Trophoblast cell (in vitro differentiated cells and primary cell): Measurements from ENCODE around the gene MGAT5.

Experiments used
- DNase-seq, 2 donors: peaks; one replicate each; pipeline ENCODE4 v3.0.0-alpha.2; 2016
- H2AFZ ChIP-seq: 2 replicates; pipeline ENCODE4 v1.6.1; 2013; ENCODE audit warnings: low read length, moderate library complexity, mild to moderate bottlenecking; ENCODE audit not compliant: insufficient read depth, poor library complexity
- H2AK5ac ChIP-seq: 2 replicates; pipeline ENCODE4 v1.6.1; 2013; ENCODE audit warnings: mild to moderate bottlenecking, low read length
- H2BK120ac ChIP-seq: 2 replicates; pipeline ENCODE4 v1.6.1; 2013; ENCODE audit warnings: low read length, mild to moderate bottlenecking, moderate library complexity; ENCODE audit not compliant: insufficient read depth, poor library complexity
- H2BK12ac ChIP-seq: 2 replicates; pipeline ENCODE4 v1.6.1; 2013; ENCODE audit warnings: mild to moderate bottlenecking, low read length, moderate library complexity
- H2BK5ac ChIP-seq: 2 replicates; pipeline ENCODE4 v1.6.1; 2013; ENCODE audit warnings: low read length, low read depth, moderate library complexity, mild to moderate bottlenecking; ENCODE audit not compliant: poor library complexity
- H3K14ac ChIP-seq: 2 replicates; pipeline ENCODE4 v1.6.1; 2013; ENCODE audit warnings: mild to moderate bottlenecking, low read length
- H3K18ac ChIP-seq: 2 replicates; pipeline ENCODE4 v1.6.1; 2013; ENCODE audit warnings: mild to moderate bottlenecking, low read length
- H3K23ac ChIP-seq: 2 replicates; pipeline ENCODE4 v1.6.1; 2013; ENCODE audit warnings: low read length
- H3K27ac ChIP-seq: 2 replicates; pipeline ENCODE4 v1.5.1; 2013; ENCODE audit warnings: low read depth, mild to moderate bottlenecking, inconsistent platforms, low read length, moderate library complexity
- H3K27me3 ChIP-seq: 2 replicates; pipeline ENCODE4 v1.6.1; 2013; ENCODE audit warnings: inconsistent platforms, mild to moderate bottlenecking, low read length, moderate library complexity; ENCODE audit not compliant: insufficient read depth
- H3K36me3 ChIP-seq, 2 experiments: 1 replicate in 1 of 2; 2 replicates in 1 of 2; pipeline ENCODE4 v1.6.1; 2013; ENCODE audit warnings: low read length in 2 of 2, mild to moderate bottlenecking in 2 of 2, moderate library complexity in 1 of 2; ENCODE audit not compliant: insufficient read depth in 2 of 2, control insufficient read depth in 1 of 2
- H3K4ac ChIP-seq: 2 replicates; pipeline ENCODE4 v1.6.1; 2013; ENCODE audit warnings: low read depth, mild to moderate bottlenecking, low read length, moderate library complexity
- H3K4me1 ChIP-seq, 2 experiments: 1 replicate in 1 of 2; 2 replicates in 1 of 2; pipeline ENCODE4 v1.6.1; 2013; ENCODE audit warnings: low read length in 2 of 2, mild to moderate bottlenecking in 2 of 2, moderate library complexity in 1 of 2; ENCODE audit not compliant: insufficient read depth in 2 of 2, control insufficient read depth in 1 of 2
- H3K4me2 ChIP-seq: 2 replicates; pipeline ENCODE4 v1.6.1; 2013; ENCODE audit warnings: inconsistent platforms, mild to moderate bottlenecking, low read length, moderate library complexity
- H3K4me3 ChIP-seq: 2 replicates; pipeline ENCODE4 v1.5.1; 2013; ENCODE audit warnings: mild to moderate bottlenecking, low read depth, low read length, inconsistent platforms
- H3K79me1 ChIP-seq: one replicate; pipeline ENCODE4 v1.6.1; 2013; ENCODE audit warnings: low read length
- H3K79me2 ChIP-seq: 2 replicates; pipeline ENCODE4 v1.6.1; 2013; ENCODE audit warnings: low read length, mild to moderate bottlenecking; ENCODE audit not compliant: control insufficient read depth, insufficient read depth, poor library complexity
- H3K9ac ChIP-seq: 2 replicates; pipeline ENCODE4 v1.6.1; 2013; ENCODE audit warnings: mild to moderate bottlenecking, low read length
- H3K9me3 ChIP-seq: 2 replicates; pipeline ENCODE4 v1.6.1; 2013; ENCODE audit warnings: low read depth, mild to moderate bottlenecking, control low read depth, inconsistent platforms, low read length; ENCODE audit not compliant: insufficient read depth
- H4K12ac ChIP-seq: 2 replicates; pipeline ENCODE4 v1.6.1; 2013; ENCODE audit warnings: low read depth, mild to moderate bottlenecking, low read length, moderate library complexity
- H4K8ac ChIP-seq: 2 replicates; pipeline ENCODE4 v1.6.1; 2013; ENCODE audit warnings: low read depth, mild to moderate bottlenecking, low read length, moderate library complexity
- H4K91ac ChIP-seq: one replicate; pipeline ENCODE4 v1.6.1; 2013; ENCODE audit warnings: low read depth, mild to moderate bottlenecking, low read length, moderate library complexity
- WGBS: extraction: QIAGEN DNeasy Blood & Tissue Kit; methylation state at CpG from one replicate; pipeline ENCODE4 v1.1.7; 2013; ENCODE audit warnings: missing lambda C conversion rate; ENCODE audit not compliant: insufficient read length, insufficient coverage; ENCODE audit errors: extremely low coverage; 5-methylcytosine and 5-hydroxymethylcytosine counted together

The MGAT5 gene

DNA sequence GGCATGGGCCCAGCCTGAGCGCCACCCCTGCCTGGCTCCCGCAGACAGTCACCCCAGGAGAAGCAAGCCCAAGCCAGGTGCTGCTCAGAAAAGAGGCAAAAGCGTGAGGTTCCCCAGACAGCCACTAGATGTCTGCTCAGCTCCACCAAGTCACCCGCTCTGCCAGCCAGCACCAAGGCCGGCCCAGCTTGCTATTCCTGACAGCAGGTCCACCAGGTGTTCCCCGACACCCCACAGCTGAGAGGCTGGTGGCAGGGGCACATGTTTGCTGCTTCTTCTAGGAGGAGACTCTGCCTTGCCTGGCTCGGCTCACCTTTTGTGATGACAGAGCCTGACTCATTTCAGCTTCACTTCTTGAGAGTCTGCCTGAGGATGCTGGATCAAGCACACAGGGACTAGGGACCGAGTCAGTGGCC, 206.7 kb downstream of the MGAT5 start:
- Histone ChIP-seq H2BK120ac (no peak overlapping the region), H2AK5ac (no peak overlapping the region), H3K4me1 (peaks cover 0 to 4% of the 10 kb centered on the region in 2 experiments), H3K79me1 (no peaks in the 10 kb centered on the region), H4K12ac (no peak overlapping the region), H3K4ac (no peak overlapping the region), H3K14ac (no peak overlapping the region), H3K27me3 (no peaks in the 10 kb centered on the region), H3K27ac (no peak overlapping the region), H3K18ac (no peak overlapping the region), H3K79me2 (no peaks in the 10 kb centered on the region), H4K91ac (no peak overlapping the region), H3K4me2 (no peak overlapping the region), H3K9ac (no peak overlapping the region), H2BK5ac (no peak overlapping the region), H3K36me3 (no peaks in the 10 kb centered on the region), H2AFZ (no peak overlapping the region), H3K9me3 (no peaks in the 10 kb centered on the region), H3K23ac (no peak overlapping the region), H4K8ac (no peak overlapping the region), H2BK12ac (no peak overlapping the region), H3K4me3 (no peak overlapping the region)
- peak; percentile 50 to 65 for DNase-seq
- no CpG with 5 or more reads among the region's 8 CpGs for WGBS

DNA sequence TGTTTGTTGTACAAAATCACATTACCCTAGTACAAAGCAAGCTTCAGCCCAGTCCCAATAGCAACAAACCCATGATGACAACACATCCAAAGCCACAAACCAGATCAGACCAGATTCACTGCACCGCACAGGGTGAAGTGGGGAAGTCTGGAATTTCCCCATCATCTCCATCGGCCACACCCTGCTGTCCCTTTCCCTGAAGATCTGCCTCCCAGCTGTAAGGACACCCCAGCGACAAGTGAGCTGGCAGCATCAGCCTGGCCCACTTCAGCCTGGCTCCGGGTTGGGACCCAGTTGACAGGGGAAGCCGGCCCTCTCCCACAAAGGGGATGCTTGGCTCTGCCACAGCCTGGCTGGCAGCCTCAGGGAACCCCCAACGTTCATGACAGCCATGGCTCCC, 207.6 kb downstream of the MGAT5 start:
- Histone ChIP-seq H3K18ac (no peak overlapping the region), H3K9ac (no peak overlapping the region), H4K12ac (no peak overlapping the region), H2AK5ac (peak overlapping the region; percentile 15), H3K4me2 (no peak overlapping the region), H3K36me3 (no peaks in the 10 kb centered on the region), H3K4ac (no peak overlapping the region), H3K9me3 (no peaks in the 10 kb centered on the region), H3K27ac (no peak overlapping the region), H2BK12ac (no peak overlapping the region), H3K79me1 (no peaks in the 10 kb centered on the region), H3K79me2 (no peaks in the 10 kb centered on the region), H4K91ac (no peak overlapping the region), H2AFZ (no peak overlapping the region), H4K8ac (no peak overlapping the region), H2BK5ac (no peak overlapping the region), H3K4me3 (no peak overlapping the region), H2BK120ac (no peak overlapping the region), H3K23ac (no peak overlapping the region), H3K27me3 (no peaks in the 10 kb centered on the region), H3K14ac (no peak overlapping the region), H3K4me1 (peaks cover 0 to 4% of the 10 kb centered on the region in 2 experiments)
- peak in 1 of 2 donors; percentile 48 for DNase-seq
- WGBS, result no CpG with 5 or more reads among the region's 6 CpGs

DNA sequence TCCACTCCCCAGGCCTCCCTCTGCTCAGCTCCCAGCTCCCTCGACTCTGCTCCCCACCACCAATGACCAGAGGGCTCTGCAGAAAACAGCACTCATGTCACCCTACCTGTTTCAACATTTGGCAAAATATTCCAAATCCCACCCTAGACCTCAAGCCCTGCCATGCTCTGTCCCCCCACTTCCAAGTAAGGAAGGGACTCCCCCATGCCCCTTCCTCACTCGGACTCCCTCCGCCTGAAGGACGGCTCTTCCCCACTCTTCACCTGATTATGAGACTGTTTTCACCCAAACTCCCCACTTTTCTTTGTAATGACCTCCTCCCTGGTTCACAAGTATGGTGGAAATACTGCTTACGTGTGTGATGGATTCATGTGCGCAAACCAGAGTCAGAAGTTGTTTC, 208.4 kb downstream of the MGAT5 start:
- no peak overlapping the region for H2AK5ac ChIP-seq
- no peak overlapping the region for H3K4me3 ChIP-seq
- H3K4me2 ChIP-seq, result no peak overlapping the region
- no peaks in the 10 kb centered on the region for H3K9me3 ChIP-seq
- H3K4me1 ChIP-seq, result peaks cover 0 to 4% of the 10 kb centered on the region in 2 experiments
- DNase-seq, result no peak
- H4K8ac ChIP-seq, result no peak overlapping the region
- no peak overlapping the region for H2AFZ ChIP-seq
- H4K91ac ChIP-seq, result no peak overlapping the region
- no peak overlapping the region for H3K14ac ChIP-seq
- no peaks in the 10 kb centered on the region for H3K79me2 ChIP-seq
- no peaks in the 10 kb centered on the region for H3K79me1 ChIP-seq
- no peak overlapping the region for H2BK12ac ChIP-seq
- H3K36me3 ChIP-seq, result no peaks in the 10 kb centered on the region
- no peak overlapping the region for H4K12ac ChIP-seq
- no peak overlapping the region for H2BK120ac ChIP-seq
- no peak overlapping the region for H3K9ac ChIP-seq
- no peak overlapping the region for H3K23ac ChIP-seq
- no peak overlapping the region for H3K4ac ChIP-seq
- H3K27me3 ChIP-seq, result no peaks in the 10 kb centered on the region
- no peak overlapping the region for H2BK5ac ChIP-seq
- no peak overlapping the region for H3K18ac ChIP-seq
- H3K27ac ChIP-seq, result no peak overlapping the region
- WGBS, result no CpG with 5 or more reads among the region's 6 CpGs

DNA sequence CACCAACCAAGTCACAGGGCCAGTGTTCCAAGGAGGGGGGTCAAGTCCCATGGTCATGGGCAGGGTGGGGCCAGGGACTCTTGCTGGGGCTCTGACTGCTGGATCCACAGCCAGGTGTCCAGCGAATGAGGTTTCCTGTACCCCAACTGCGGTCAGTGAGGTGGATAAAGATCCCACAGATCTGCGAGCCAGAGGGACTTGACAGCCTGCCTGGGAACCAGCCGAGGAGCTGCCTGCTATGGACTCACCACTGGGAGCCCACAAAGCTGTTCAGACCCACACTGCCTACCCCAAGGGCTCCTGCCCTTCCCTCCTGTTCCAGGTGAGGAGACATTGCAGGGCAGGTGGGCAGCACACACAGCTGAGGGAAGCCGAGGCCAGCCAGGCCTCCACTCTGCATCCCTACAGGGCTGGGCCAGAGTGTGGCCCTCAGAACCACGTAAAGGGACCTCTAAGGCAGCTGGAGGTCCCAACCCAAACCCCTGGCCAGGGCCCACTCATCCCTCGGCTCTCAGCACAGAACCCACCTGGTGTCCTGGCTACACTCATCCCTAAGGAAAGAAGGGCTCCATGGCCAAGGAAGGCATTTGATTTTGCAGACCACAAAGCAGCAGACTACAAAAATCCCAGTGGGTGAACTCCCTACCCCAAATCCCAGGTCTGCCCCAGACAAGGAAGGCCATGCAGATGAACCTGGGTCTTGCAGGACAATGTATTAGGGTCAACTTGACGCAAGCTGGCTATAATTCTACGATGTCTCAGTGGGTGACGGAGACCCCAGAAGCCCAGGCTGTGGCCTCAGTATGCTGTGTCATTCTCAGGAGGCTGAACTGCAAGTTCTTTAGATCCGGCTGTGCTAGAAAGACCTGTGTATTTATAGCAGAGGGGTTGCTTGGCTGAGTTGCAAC, 209.2 kb downstream of the MGAT5 start:
- Histone ChIP-seq H3K9ac (no peak overlapping the region), H3K4me2 (no peak overlapping the region), H3K27ac (no peak overlapping the region), H3K4me1 (peaks cover 0 to 4% of the 10 kb centered on the region in 2 experiments), H3K4me3 (no peak overlapping the region), H3K27me3 (no peaks in the 10 kb centered on the region), H3K36me3 (no peaks in the 10 kb centered on the region), H4K8ac (no peak overlapping the region), H2BK12ac (no peak overlapping the region), H3K23ac (no peak overlapping the region), H3K9me3 (no peaks in the 10 kb centered on the region), H2AFZ (no peak overlapping the region), H4K12ac (no peak overlapping the region), H2AK5ac (no peak overlapping the region), H3K79me2 (no peaks in the 10 kb centered on the region), H3K79me1 (no peaks in the 10 kb centered on the region), H2BK120ac (no peak overlapping the region), H3K14ac (no peak overlapping the region), H3K18ac (no peak overlapping the region), H3K4ac (no peak overlapping the region), H2BK5ac (no peak overlapping the region), H4K91ac (no peak overlapping the region)
- no peak for DNase-seq
- no CpG with 5 or more reads among the region's 11 CpGs for WGBS
